HG03095 (cell line): ENCODE results near the gene DDX5.

Experiments
- ATAC-seq: cut with Tn5 transposase; IDR thresholded peaks from one replicate; pipeline ENCODE4 v1.9.1; 2021; ENCODE audit warnings: moderate library complexity; ENCODE audit not compliant: unreplicated experiment

DDX5 gene

DNA sequence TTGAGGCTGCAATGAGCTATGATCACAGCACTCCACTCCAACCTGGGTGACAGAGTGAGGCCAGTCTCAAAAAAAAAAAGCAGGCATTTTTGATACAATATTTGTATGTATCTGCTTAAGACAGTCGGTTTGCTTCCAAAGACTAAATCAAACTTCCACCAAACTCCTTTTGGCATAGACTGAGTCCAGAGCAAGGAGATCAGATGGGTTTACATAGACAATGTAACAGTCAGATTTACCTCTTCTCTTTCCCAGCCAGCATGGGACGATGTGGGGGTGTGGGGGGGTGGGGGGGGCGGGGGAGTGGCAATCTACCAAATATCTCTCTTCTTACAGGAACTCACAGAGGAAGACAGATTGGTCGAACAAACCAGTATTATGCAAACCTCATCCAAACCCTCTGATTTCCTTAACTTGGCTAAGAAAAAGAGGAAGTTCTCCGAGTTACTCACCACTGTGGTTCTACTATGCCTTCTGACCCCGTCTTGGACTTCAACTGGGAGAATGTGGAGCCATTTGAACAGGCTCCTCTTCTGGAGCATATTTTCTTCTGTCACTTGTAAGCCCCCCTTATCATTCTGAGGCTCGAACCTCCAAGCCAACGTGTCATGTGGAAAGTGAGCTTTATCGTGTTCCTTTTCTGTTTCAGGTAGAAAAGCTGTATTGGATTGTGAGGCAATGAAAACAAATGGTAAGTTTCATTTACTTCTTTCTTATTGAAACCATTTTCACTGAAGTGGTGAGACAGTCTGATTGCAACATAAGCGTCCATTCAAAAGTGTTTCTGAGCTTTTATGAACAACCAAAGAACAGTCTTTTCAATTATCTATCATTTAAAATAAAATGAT, 57.2 kb downstream of the DDX5 start, which contains the start of gene MILR1:
Gene MILR1, plus strand, starts transcription at position 451 of the 848 bp plus-strand sequence. Its CDS starts 54 bp downstream, at position 505.
- no peak for ATAC-seq
